Dendritic cell treated with granulocyte-macrophage colony-stimulating factor and Interleukin-4, amounts not matched to agents 40 ng/mL and 50 ng/mL, for 4 days (primary cell): ENCODE measurements around the gene FXYD2.

Source experiments
- H3K27ac Mint-ChIP-seq: one replicate; pipeline ENCODE4 v1.8.0; 2022; ENCODE audit warnings: mild to moderate bottlenecking, mixed read lengths
- H3K27me3 Mint-ChIP-seq: one replicate; pipeline ENCODE4 v1.8.0; 2022; ENCODE audit warnings: mild to moderate bottlenecking, mixed read lengths
- H3K36me3 Mint-ChIP-seq: one replicate; pipeline ENCODE4 v1.8.0; 2022; ENCODE audit warnings: low read depth, mixed read lengths
- H3K4me1 Mint-ChIP-seq: one replicate; pipeline ENCODE4 v1.8.0; 2022; ENCODE audit warnings: low read depth, mixed read lengths
- H3K4me3 Mint-ChIP-seq: one replicate; pipeline ENCODE4 v1.8.0; 2022; ENCODE audit warnings: mild to moderate bottlenecking, moderate library complexity, mixed read lengths
- H3K9me3 Mint-ChIP-seq: one replicate; pipeline ENCODE4 v1.8.0; 2022; ENCODE audit warnings: mixed read lengths
- intact Hi-C: fragments of 100-400 bp; cut with micrococcal nuclease; formaldehyde crosslinking; loops from one replicate; pipeline ENCODE4 v1.15.0; 2022

The FXYD2 gene

DNA sequence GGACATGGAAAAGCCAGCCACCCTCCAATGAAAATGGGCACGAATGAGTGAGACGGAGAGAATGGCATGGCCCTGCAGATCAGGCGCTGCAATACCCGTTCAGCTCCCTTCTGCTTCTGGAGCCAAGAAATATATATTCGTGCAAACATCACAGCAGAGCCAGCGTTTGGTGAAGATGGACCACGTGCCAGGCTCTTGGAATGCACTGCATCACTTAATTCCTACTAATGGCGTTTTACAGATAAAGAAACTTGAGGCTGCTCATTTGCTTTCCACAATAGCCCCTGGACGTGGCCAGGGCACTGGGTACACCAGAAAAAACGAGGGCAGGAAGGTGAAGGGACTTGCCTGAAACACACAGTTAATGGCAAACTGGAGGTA lies 1.6 kb upstream of the FXYD2 start:
- peaks cover 10% of the 10 kb centered on the region for H3K27me3 Mint-ChIP-seq
- H3K4me1 Mint-ChIP-seq: peaks cover 78% of the 10 kb centered on the region
- no peak overlapping the region for H3K4me3 Mint-ChIP-seq
- no peak overlapping the region for H3K27ac Mint-ChIP-seq
- no peaks in the 10 kb centered on the region for H3K9me3 Mint-ChIP-seq
- intact Hi-C loops: loop anchor here (10.0 kb wide), 1 partner anchor 319 kb away; no protein-coding TSS in a partner anchor
- H3K36me3 Mint-ChIP-seq: no peaks in the 10 kb centered on the region

DNA sequence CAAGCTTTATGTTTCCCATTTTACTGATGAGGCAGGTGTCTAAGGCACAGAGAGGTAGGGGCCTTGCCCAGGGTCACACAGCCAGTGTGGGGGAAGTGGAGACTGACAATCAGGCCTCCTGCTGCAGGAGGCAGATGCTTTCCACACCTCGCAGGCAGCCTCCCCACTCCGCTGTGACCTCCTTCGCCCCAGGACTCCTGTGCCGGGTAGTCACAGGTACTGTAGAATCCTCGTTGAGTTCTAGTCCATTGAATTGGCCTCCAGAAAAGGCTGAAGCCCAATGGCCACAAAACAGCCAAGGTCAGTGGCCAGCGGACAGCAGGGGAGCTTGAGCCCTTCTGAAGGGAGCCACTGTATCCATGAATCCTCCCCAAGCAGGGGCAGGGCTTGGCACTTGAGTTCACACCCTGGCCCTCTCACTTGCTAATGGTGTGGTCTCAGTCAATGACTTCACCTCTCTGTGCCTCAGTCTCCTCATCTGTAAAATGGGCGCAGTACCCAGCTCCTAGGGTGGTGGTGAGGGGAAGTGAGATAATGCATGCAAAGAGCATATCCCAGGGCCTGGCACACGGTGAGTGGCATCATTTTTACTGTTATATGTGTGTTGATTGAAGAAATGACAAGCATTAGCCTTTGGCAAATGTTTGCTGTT lies 1.1 kb upstream of the FXYD2 start:
- no peaks in the 10 kb centered on the region for H3K36me3 Mint-ChIP-seq
- H3K9me3 Mint-ChIP-seq: no peaks in the 10 kb centered on the region
- peaks cover 9% of the 10 kb centered on the region for H3K27me3 Mint-ChIP-seq
- peaks cover 73% of the 10 kb centered on the region for H3K4me1 Mint-ChIP-seq
- H3K27ac Mint-ChIP-seq: peak overlapping the region; percentile 76
- intact Hi-C loops: loop anchor here (10.0 kb wide), 1 partner anchor 319 kb away; no protein-coding TSS in a partner anchor
- no peak overlapping the region for H3K4me3 Mint-ChIP-seq

DNA sequence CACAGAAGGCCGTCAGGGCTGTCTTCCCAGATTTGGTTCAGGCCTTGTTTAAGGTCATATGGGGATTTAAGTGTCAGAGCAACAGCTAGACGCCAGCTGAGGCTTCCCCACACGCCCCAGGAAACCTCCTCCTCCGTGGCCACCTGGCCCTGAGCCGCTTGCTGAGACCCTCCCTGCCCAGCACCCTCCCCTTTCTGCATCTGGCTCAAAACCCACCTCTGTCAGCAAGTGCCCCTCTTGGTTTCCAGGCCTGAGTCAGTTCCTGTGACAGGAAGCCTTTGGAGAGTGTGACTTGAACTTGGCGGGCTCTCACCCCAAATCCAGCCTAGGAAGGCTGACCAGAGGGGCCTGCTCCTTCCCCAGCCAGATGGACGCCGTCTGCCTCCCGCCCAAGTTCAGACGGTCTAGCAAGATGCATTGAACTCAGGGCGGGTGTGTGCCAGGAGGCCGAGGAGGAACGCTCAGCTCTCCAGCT lies 561 bp downstream of the FXYD2 start:
- H3K36me3 Mint-ChIP-seq: no peaks in the 10 kb centered on the region
- peaks cover 6% of the 10 kb centered on the region for H3K27me3 Mint-ChIP-seq
- peaks cover 67% of the 10 kb centered on the region for H3K4me1 Mint-ChIP-seq
- no peak overlapping the region for H3K4me3 Mint-ChIP-seq
- intact Hi-C loops: loop anchor here (1.0 to 10.0 kb wide), 2 partner anchors 123 to 321 kb away; no protein-coding TSS in a partner anchor
- no peaks in the 10 kb centered on the region for H3K9me3 Mint-ChIP-seq
- H3K27ac Mint-ChIP-seq: peak overlapping the region; percentile 76

DNA sequence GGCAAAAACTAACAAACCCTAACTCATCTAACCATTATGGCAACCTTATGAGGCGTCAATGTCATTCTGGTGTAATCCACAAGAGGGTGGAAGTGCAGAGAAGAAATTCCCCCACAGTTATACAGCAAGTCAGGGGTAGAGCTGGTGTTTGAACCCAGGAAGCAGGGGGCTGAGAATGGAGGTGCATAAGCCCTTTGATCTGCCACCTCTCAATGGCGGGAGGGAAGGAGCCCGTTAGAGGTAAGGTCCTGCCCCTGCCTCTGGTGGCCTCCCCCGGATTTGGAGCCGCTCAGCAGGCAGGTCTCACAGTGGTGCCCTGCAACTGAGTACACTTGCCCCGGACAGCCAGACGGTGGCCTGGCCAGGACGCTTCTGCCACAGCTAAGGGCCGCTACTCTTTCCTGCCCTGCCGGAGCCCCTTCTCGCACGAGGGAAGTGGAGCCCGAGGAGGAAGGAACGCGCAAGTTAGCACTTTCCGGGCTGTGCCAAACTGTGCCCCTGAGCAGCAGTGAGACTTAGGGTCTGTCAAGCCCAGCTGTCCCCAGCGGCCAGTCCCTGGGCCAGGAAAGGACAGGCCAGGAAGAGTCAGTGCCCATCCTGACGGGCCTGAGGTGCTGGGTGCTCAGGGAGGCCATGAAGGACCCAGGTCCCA lies 1.1 kb downstream of the FXYD2 start:
- H3K27ac Mint-ChIP-seq: peak overlapping the region; percentile 76
- intact Hi-C loops: loop anchor here (1.0 to 10.0 kb wide), 2 partner anchors 124 to 321 kb away; no protein-coding TSS in a partner anchor
- peaks cover 6% of the 10 kb centered on the region for H3K27me3 Mint-ChIP-seq
- H3K4me1 Mint-ChIP-seq: peaks cover 67% of the 10 kb centered on the region
- H3K36me3 Mint-ChIP-seq: no peaks in the 10 kb centered on the region
- H3K9me3 Mint-ChIP-seq: no peaks in the 10 kb centered on the region
- no peak overlapping the region for H3K4me3 Mint-ChIP-seq

DNA sequence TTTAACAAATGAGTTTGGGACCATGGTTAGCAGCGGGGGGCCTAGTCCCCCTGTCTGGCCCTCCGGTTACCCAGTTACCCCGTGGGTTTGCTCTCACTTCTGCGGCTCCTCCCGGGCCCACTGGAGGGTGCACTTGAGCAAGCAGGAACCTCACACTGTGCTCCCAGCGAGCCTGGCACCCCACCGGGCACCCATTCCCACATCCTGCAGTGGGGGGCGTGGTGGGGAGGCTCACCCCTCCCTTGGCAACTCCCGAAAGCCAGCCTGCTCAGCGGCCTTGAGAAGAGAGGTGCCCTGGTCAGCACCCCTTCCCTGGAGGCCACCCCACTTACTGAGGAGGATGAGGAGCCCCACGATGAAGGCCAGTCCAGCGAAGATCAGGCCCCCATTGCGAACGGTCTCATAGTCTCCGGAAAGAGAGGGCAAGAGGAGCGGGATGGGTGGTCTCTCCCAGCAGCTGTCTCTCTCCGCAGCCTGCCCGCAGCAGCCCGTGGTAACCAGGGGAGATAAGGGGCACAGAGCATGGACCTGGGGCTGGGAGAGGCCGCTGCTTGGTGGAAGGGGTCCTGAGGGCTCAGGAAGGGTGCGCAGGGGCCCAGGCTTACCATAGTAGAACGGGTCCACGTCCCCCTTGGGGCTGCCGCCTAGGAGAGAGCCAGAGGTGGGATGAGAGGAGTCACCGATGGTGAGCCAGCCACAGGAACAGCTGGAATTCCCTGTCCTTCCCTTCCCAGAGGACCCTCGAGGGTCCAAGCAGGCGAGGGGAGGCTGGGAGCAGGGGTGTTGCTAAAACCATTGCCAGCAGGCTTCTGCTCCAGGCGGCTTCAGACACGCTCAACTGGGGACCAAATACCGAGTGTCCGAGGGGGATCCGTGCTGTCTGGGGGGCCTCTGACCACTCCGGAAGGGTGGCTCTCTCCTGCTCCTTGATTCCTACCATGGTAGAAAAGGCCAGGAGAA lies 2.2 kb downstream of the FXYD2 start:
- Mint-ChIP-seq H3K36me3 (no peaks in the 10 kb centered on the region), H3K4me1 (peaks cover 69% of the 10 kb centered on the region), H3K27me3 (peaks cover 4% of the 10 kb centered on the region), H3K27ac (peak overlapping the region; percentile 76), H3K9me3 (no peaks in the 10 kb centered on the region), H3K4me3 (no peak overlapping the region)
- intact Hi-C loops: loop anchor here (1.0 to 10.0 kb wide), 2 partner anchors 125 to 322 kb away; no protein-coding TSS in a partner anchor

DNA sequence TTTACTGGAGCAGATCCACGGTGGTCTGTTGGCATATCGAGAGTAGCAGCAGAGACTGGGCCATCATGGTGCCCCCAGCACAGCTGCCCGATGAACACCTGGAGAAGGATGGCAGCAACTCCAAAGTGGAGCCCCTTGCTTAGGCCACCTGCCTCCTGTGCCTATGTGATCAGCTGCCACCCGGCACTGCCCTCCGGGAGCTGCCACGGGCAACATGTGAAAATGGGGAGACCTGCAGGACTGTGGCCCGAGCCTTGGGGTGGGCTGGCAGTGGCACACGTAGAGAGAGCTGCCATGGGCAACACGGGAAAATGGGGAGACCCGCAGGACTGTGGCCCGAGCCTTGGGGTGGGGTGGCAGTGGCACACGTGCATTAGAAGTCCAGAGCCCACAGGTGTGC lies 3.1 kb downstream of the FXYD2 start:
- Mint-ChIP-seq H3K36me3 (no peaks in the 10 kb centered on the region), H3K4me1 (peaks cover 78% of the 10 kb centered on the region), H3K27me3 (peaks cover 4% of the 10 kb centered on the region), H3K9me3 (no peaks in the 10 kb centered on the region), H3K4me3 (no peak overlapping the region), H3K27ac (peak overlapping the region; percentile 31)
- intact Hi-C loops: loop anchor here (10.0 kb wide), 1 partner anchor 323 kb away; no protein-coding TSS in a partner anchor

DNA sequence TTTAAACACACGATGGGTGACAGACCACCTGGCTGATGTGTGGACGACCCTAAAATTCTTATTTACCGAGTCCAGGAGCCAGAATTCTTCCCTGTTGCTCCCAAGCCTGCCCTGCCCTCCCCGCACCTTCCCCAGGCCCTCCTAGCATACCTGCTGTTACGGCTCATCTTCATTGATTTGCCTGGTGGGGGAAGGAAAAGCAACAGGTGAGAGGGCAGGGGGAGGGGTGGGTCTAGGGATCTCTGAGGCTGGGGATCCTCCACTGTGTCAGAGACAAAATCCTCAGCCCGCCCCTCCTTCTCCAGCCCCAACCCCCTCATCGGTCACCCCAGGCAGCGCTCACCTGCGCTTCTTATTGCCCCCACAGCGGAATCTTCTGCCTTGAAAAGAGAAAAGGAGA lies 4.0 kb downstream of the FXYD2 start:
- Mint-ChIP-seq H3K27ac (no peak overlapping the region), H3K4me1 (peaks cover 81% of the 10 kb centered on the region), H3K36me3 (no peaks in the 10 kb centered on the region), H3K27me3 (peaks cover 4% of the 10 kb centered on the region), H3K9me3 (no peaks in the 10 kb centered on the region), H3K4me3 (no peak overlapping the region)
- intact Hi-C loops: loop anchor here (10.0 kb wide), 1 partner anchor 324 kb away; no protein-coding TSS in a partner anchor

DNA sequence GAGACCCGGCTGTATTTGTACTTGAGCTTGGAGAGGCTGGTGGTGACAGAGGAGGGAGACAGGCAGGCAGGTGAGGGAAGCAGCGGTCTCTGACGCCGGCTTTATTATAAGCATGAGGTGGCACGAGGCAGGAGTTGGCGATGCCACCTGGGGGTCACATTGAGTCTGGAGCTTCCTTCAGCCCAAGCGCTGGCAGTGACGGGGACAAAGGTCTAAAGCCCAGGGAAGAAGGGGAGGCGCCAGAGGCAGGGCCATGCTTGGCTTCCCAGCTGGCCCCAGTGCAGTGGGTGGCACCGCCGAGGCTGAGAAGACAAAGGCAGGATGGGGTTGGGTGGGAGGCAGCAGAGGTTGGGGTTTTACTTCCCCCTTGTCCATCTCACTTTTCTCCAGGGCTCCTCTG lies 4.5 kb downstream of the FXYD2 start:
- Mint-ChIP-seq H3K27me3 (peaks cover 4% of the 10 kb centered on the region), H3K27ac (peak overlapping the region; percentile 97), H3K4me3 (no peak overlapping the region), H3K36me3 (no peaks in the 10 kb centered on the region), H3K4me1 (peaks cover 81% of the 10 kb centered on the region), H3K9me3 (no peaks in the 10 kb centered on the region)
- intact Hi-C loops: loop anchor here (10.0 kb wide), 1 partner anchor 325 kb away; no protein-coding TSS in a partner anchor

DNA sequence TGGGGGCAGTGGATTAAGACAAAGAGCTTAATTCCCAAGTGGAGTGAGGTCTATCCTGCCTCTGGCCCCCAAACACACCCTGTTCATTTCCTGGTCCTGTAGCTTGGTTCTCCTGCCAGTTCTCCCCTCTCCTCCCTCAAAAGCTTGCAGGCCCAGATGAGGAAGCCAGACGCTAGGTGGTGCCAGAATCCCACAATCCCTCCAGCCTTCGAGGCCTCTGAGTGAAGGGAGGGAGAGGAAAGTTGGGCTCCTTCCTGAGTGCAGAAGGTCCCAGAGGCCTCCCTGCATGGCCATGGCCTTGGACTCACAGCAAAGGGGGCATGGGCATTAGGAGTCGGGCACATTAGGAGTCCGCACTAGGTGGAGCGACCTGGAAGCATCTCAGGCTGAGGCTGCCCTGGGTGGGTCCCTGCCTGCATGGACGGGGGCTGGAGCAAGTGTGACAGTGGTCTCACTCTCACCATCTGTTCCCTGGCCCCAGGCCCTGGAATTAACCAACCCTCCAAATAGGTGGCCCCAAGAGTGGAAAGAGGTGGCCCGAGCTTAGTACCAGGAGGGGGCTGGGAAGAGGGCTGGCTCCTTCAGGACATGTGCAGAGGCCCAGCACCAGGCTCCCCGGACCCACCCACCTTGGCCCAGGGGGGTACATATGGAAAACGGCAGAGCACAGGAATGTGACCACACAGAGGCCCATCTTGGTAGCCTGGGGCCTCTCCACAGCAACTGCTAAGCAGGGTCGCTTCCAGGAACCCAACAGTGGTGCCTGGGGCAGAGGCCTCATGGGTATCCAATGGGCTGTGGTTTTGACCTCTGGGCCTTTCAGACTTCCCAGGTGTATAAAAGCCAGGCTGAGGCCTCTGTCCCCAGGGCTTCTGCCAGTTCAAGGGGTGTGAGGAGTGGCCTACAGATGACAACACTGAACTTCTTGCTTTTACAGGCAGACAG lies 5.2 kb downstream of the FXYD2 start:
- H3K27me3 Mint-ChIP-seq: peaks cover 4% of the 10 kb centered on the region
- H3K27ac Mint-ChIP-seq: peak overlapping the region; percentile 97
- no peaks in the 10 kb centered on the region for H3K9me3 Mint-ChIP-seq
- H3K4me1 Mint-ChIP-seq: peaks cover 81% of the 10 kb centered on the region
- no peak overlapping the region for H3K4me3 Mint-ChIP-seq
- intact Hi-C loops: loop anchor here (2.0 to 10.0 kb wide), 3 partner anchors 233 to 377 kb away; no protein-coding TSS in a partner anchor
- no peaks in the 10 kb centered on the region for H3K36me3 Mint-ChIP-seq

DNA sequence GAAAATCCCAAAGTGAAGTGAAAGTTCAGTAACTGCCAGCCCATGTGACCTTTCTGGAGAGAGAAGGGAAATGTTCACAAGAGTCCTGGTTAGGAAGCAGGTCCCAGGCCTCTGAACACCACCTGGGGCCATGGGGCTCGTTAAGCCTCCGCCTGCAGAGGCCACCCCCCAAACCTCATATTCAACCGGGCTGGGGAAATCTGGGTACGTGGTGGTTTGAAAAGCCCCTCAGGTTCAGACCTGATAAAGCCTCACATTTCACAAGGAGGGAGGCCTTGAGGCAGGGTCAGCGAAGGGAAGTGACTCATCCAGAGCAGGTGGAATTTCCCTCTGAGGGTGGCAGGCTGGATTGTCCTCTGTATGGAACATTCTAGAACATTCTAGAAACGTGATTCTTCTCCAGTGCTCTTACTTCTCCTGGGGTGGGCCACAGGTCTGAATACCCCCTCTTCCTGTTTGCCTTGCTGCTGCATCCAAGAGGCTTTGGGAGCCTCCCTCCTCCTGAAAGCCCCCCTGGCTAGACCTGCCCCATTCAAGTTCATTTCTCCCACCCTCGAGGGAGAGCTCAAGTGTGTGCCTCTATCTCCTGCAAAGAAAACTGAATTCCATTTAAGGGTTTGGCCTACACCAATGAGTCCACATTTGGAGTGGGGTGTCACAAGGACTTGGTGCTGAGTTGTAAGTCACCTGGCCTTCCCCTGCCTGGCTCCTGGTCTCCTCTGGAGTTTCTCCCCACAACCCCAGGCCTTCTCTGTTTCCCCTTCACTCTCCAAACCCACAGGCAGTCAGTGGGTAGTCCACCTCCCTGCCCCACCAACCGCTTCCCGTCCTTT lies 6.3 kb downstream of the FXYD2 start:
- Mint-ChIP-seq H3K4me1 (peaks cover 81% of the 10 kb centered on the region), H3K36me3 (no peaks in the 10 kb centered on the region), H3K9me3 (no peaks in the 10 kb centered on the region), H3K4me3 (no peak overlapping the region), H3K27ac (peak overlapping the region; percentile 97), H3K27me3 (no peaks in the 10 kb centered on the region)
- intact Hi-C loops: loop anchor here (1.0 to 5.0 kb wide), 3 partner anchors 11 to 376 kb away; no protein-coding TSS in a partner anchor

DNA sequence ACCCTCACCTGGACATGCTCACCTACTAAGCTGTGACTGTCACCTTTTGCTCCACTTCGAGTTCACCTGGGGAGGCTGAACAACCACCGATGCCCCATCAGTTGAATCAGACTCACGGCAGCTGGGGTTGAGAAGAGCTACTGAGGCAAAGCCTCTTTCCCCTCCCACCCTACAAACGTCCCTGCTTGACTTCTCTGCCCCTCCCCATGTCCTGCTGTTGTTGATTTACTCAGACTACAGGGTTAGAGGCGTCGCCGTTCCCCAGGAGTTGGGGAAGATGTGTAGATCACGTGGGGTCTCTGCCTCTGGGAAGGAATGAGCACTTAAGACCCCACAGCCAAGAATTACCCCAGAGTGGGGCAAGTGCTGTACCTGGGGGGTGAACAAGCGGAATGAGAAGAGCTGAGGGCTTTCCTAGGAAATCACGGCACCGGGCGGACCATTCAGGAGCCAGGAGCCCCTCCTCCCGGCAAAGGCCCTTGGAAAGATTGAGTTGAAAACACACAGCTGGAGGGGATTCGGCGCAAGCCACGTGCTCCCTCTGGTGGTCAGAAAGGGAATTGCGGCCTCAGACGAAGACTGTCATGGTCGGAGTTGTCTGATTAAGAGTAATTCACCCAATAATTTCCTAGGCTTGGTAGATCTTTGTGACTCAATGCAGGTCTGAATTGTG lies 7.0 kb downstream of the FXYD2 start:
- intact Hi-C loops: loop anchor here (1.0 to 5.0 kb wide), 3 partner anchors 10 to 375 kb away; no protein-coding TSS in a partner anchor
- H3K27me3 Mint-ChIP-seq: no peaks in the 10 kb centered on the region
- peak overlapping the region; percentile 58 for H3K4me3 Mint-ChIP-seq
- H3K27ac Mint-ChIP-seq: peak overlapping the region; percentile 97
- peaks cover 84% of the 10 kb centered on the region for H3K4me1 Mint-ChIP-seq
- H3K9me3 Mint-ChIP-seq: no peaks in the 10 kb centered on the region
- no peaks in the 10 kb centered on the region for H3K36me3 Mint-ChIP-seq
